H9 (cell line): ENCODE measurements around the gene DRGX. TPM values are rescaled to one million over a fixed set of nuclear protein-coding genes. Genes with fewer than 3 reads are reported as not detected.

ENCODE experiments used
- DNase-seq: peaks from one replicate; pipeline ENCODE4 v3.0.0-alpha.2; 2017
- H2AFZ ChIP-seq: one replicate; pipeline ENCODE4 v1.6.1; 2013; ENCODE audit warnings: mild to moderate bottlenecking, low read length, control low read depth, moderate library complexity
- H2AK5ac ChIP-seq: 2 replicates; pipeline ENCODE4 v1.6.1; 2013; ENCODE audit warnings: low read length, control low read depth, mixed read lengths; ENCODE audit not compliant: insufficient read length
- H2BK120ac ChIP-seq: one replicate; pipeline ENCODE4 v1.6.1; 2013; ENCODE audit warnings: low read depth, mild to moderate bottlenecking, low read length, control low read depth, inconsistent platforms; ENCODE audit not compliant: poor library complexity, severe bottlenecking
- H2BK12ac ChIP-seq: 2 replicates; pipeline ENCODE4 v1.6.1; 2013; ENCODE audit warnings: low read length, control low read depth, mixed read lengths, low read depth; ENCODE audit not compliant: insufficient read length
- H2BK15ac ChIP-seq: 2 replicates; pipeline ENCODE4 v1.6.1; 2013; ENCODE audit warnings: low read depth, low read length, control low read depth
- H2BK20ac ChIP-seq: one replicate; pipeline ENCODE4 v1.6.1; 2013; ENCODE audit warnings: low read depth, mild to moderate bottlenecking, low read length, control low read depth, inconsistent platforms; ENCODE audit not compliant: poor library complexity, severe bottlenecking
- H2BK5ac ChIP-seq: 2 replicates; pipeline ENCODE4 v1.6.1; 2013; ENCODE audit warnings: low read length, control low read depth, mixed read lengths; ENCODE audit not compliant: insufficient read length
- H3K14ac ChIP-seq: 2 replicates; pipeline ENCODE4 v1.6.1; 2013; ENCODE audit warnings: low read length, control low read depth; ENCODE audit not compliant: insufficient read depth
- H3K18ac ChIP-seq: 2 replicates; pipeline ENCODE4 v1.6.1; 2013; ENCODE audit warnings: low read depth, mild to moderate bottlenecking, mixed read lengths, low read length, control low read depth; ENCODE audit not compliant: insufficient read length
- H3K23ac ChIP-seq: 2 replicates; pipeline ENCODE4 v1.6.1; 2013; ENCODE audit warnings: low read length, control low read depth, mixed read lengths, low read depth; ENCODE audit not compliant: insufficient read length
- H3K23me2 ChIP-seq: 2 replicates; pipeline ENCODE4 v1.6.1; 2013; ENCODE audit warnings: low read depth, mild to moderate bottlenecking, mixed read lengths, low read length, control low read depth; ENCODE audit not compliant: insufficient read length, poor library complexity, severe bottlenecking
- H3K27ac ChIP-seq: 2 replicates; pipeline ENCODE4 v1.5.1; 2013; ENCODE audit warnings: low read length, control low read depth, mixed read lengths, low read depth; ENCODE audit not compliant: insufficient read length
- H3K27me3 ChIP-seq: 2 replicates; pipeline ENCODE4 v1.6.1; 2013; ENCODE audit warnings: low read length, control low read depth, inconsistent platforms; ENCODE audit not compliant: insufficient read depth
- H3K4ac ChIP-seq: 2 replicates; pipeline ENCODE4 v1.6.1; 2013; ENCODE audit warnings: low read depth, mild to moderate bottlenecking, control low read depth, inconsistent platforms, low read length, moderate library complexity
- H3K4me1 ChIP-seq: 2 replicates; pipeline ENCODE4 v1.6.1; 2013; ENCODE audit warnings: low read length, control low read depth, inconsistent platforms; ENCODE audit not compliant: insufficient read depth
- H3K4me2 ChIP-seq: 2 replicates; pipeline ENCODE4 v1.6.1; 2013; ENCODE audit warnings: low read length, control low read depth, mixed read lengths; ENCODE audit not compliant: insufficient read length, insufficient read depth
- H3K56ac ChIP-seq: 2 replicates; pipeline ENCODE4 v1.6.1; 2013; ENCODE audit warnings: low read depth, mild to moderate bottlenecking, mixed read lengths, low read length, control low read depth; ENCODE audit not compliant: insufficient read length
- H3K79me1 ChIP-seq: 2 replicates; pipeline ENCODE4 v1.6.1; 2013; ENCODE audit warnings: low read depth, mild to moderate bottlenecking, moderate library complexity, low read length, control low read depth, inconsistent platforms; ENCODE audit not compliant: insufficient read depth, poor library complexity, severe bottlenecking
- H3K79me2 ChIP-seq: 2 replicates; pipeline ENCODE4 v1.6.1; 2013; ENCODE audit warnings: low read length, control low read depth, inconsistent platforms; ENCODE audit not compliant: insufficient read depth
- H3K9ac ChIP-seq: 2 replicates; pipeline ENCODE4 v1.6.1; 2013; ENCODE audit warnings: low read length, control low read depth, mixed read lengths; ENCODE audit not compliant: insufficient read length; ENCODE audit errors: extremely low read depth
- H3K9me3 ChIP-seq: one replicate; pipeline ENCODE4 v1.6.1; 2013; ENCODE audit warnings: low read depth, low read length, inconsistent platforms; ENCODE audit not compliant: control insufficient read depth
- H3T11ph ChIP-seq: one replicate; pipeline ENCODE4 v1.6.1; 2013; ENCODE audit warnings: mild to moderate bottlenecking, low read length, control low read depth, inconsistent platforms
- H4K20me1 ChIP-seq: one replicate; pipeline ENCODE4 v1.6.1; 2013; ENCODE audit not compliant: control insufficient read depth, insufficient read length, insufficient read depth
- H4K5ac ChIP-seq: 2 replicates; pipeline ENCODE4 v1.6.1; 2013; ENCODE audit warnings: low read depth, mild to moderate bottlenecking, mixed read lengths, low read length, control low read depth; ENCODE audit not compliant: insufficient read length
- H4K8ac ChIP-seq: replicated peaks from 2 replicates; pipeline ENCODE4 v1.6.1; 2013; ENCODE audit warnings: low read length, control low read depth, mixed read lengths, low read depth; ENCODE audit not compliant: insufficient read length
- H4K91ac ChIP-seq: 2 replicates; pipeline ENCODE4 v1.6.1; 2013; ENCODE audit warnings: low read depth, mild to moderate bottlenecking, moderate library complexity, mixed read lengths, low read length, control low read depth; ENCODE audit not compliant: insufficient read length
- H3K27ac Mint-ChIP-seq, 3 experiments: 2 replicates in 2 of 3; 3 replicates in 1 of 3; pipeline ENCODE4 v1.8.0; 2020 to 2021; ENCODE audit warnings: mixed read lengths in 3 of 3, mild to moderate bottlenecking in 1 of 3, moderate library complexity in 1 of 3
- H3K27me3 Mint-ChIP-seq: 2 replicates; pipeline ENCODE4 v1.8.0; 2021; ENCODE audit warnings: low read depth, mild to moderate bottlenecking, moderate library complexity, mixed read lengths
- H3K36me3 Mint-ChIP-seq, 3 experiments: 2 replicates in 2 of 3; 3 replicates in 1 of 3; pipeline ENCODE4 v1.8.0; 2020 to 2021; ENCODE audit warnings: low read depth in 3 of 3, mixed read lengths in 3 of 3; ENCODE audit not compliant: insufficient read depth in 1 of 3
- H3K4me1 Mint-ChIP-seq, 2 experiments: 2 replicates each; pipeline ENCODE4 v1.8.0; 2020; ENCODE audit warnings: mixed read lengths in 2 of 2
- H3K4me3 Mint-ChIP-seq, 2 experiments: 2 replicates in 1 of 2; 3 replicates in 1 of 2; pipeline ENCODE4 v1.8.0; 2020 to 2021; ENCODE audit warnings: mild to moderate bottlenecking in 2 of 2, mixed read lengths in 2 of 2, moderate library complexity in 1 of 2
- H3K9me3 Mint-ChIP-seq, 2 experiments: 2 replicates in 1 of 2; 3 replicates in 1 of 2; pipeline ENCODE4 v1.8.0; 2020; ENCODE audit warnings: mild to moderate bottlenecking in 2 of 2, mixed read lengths in 2 of 2, moderate library complexity in 1 of 2
- WGBS: extraction: QIAGEN DNeasy Blood & Tissue Kit; methylation state at CpG from one replicate; pipeline ENCODE4 v1.1.7; 2013; ENCODE audit warnings: missing lambda C conversion rate, low lambda C conversion rate, mixed read lengths; ENCODE audit not compliant: insufficient read length; ENCODE audit errors: extremely low coverage; 5-methylcytosine and 5-hydroxymethylcytosine counted together
- total RNA-seq: library from RNA; stranded (reverse); gene quantifications from 2 replicates; pipeline ENCODE4 v1.2.1, GENCODE V29; 2021
- TF ChIP-seq, protein P1 (sequence below): fragments of 200-600 bp; sonication (generic); conservative IDR thresholded peaks from 3 replicates; pipeline ENCODE4 v1.8.0; 2021; ENCODE audit warnings: antibody characterized with exemption, mild to moderate bottlenecking

DRGX gene
- total RNA-seq, 1 experiment from 2014 or later, result not detected

DNA sequence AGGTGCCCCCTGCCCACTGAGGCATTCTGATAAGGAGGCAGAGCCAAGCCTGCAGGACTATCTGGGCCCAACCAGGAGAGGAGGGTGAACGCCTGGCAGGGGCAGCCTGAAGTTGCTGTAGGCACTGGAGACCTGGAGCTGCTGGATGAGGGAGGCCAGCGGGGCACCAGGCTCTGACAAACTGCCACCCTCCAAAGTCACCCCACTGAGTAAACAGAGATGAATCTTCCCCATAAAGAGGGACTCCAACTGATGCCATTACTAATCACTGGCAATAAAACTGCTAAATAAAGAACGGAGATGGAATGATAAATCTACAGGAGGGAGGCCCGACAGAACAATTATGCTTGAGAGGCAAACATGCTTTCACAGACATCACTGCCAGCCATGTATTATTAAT lies 44.2 kb downstream of the DRGX start:
- Histone ChIP-seq H3K56ac (no peak overlapping the region), H4K8ac (no peak overlapping the region), H3K4ac (no peak overlapping the region), H2BK15ac (no peak overlapping the region), H3K4me1 (no peaks in the 10 kb centered on the region), H3K18ac (no peak overlapping the region), H3K9me3 (no peaks in the 10 kb centered on the region), H2BK12ac (no peak overlapping the region), H4K20me1 (no peaks in the 10 kb centered on the region), H3K27ac (no peak overlapping the region), H2AK5ac (no peak overlapping the region), H3K9ac (no peak overlapping the region), H3K4me2 (no peak overlapping the region), H3T11ph (no peak overlapping the region), H3K27me3 (no peaks in the 10 kb centered on the region), H2BK120ac (no peak overlapping the region), H3K23me2 (no peaks in the 10 kb centered on the region), H3K23ac (no peak overlapping the region), H2BK20ac (no peak overlapping the region), H2BK5ac (no peak overlapping the region), H3K79me1 (no peaks in the 10 kb centered on the region), H4K5ac (no peak overlapping the region), H4K91ac (no peak overlapping the region), H3K14ac (no peak overlapping the region), H3K79me2 (no peaks in the 10 kb centered on the region), H2AFZ (no peak overlapping the region)
- H3K36me3 Mint-ChIP-seq, result no peaks in the 10 kb centered on the region; a peak in 2 of 7 replicates
- DNase-seq, result no peak
- H3K27me3 Mint-ChIP-seq, result peaks cover 2% of the 10 kb centered on the region
- no peaks in the 10 kb centered on the region; a peak in 1 of 5 replicates for H3K9me3 Mint-ChIP-seq
- no peak overlapping the region for H3K27ac Mint-ChIP-seq
- TF ChIP-seq, protein P1, sequence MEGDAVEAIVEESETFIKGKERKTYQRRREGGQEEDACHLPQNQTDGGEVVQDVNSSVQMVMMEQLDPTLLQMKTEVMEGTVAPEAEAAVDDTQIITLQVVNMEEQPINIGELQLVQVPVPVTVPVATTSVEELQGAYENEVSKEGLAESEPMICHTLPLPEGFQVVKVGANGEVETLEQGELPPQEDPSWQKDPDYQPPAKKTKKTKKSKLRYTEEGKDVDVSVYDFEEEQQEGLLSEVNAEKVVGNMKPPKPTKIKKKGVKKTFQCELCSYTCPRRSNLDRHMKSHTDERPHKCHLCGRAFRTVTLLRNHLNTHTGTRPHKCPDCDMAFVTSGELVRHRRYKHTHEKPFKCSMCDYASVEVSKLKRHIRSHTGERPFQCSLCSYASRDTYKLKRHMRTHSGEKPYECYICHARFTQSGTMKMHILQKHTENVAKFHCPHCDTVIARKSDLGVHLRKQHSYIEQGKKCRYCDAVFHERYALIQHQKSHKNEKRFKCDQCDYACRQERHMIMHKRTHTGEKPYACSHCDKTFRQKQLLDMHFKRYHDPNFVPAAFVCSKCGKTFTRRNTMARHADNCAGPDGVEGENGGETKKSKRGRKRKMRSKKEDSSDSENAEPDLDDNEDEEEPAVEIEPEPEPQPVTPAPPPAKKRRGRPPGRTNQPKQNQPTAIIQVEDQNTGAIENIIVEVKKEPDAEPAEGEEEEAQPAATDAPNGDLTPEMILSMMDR, result no peak
- H3K4me1 Mint-ChIP-seq, result no peaks in the 10 kb centered on the region
- no CpG with 5 or more reads among the region's 4 CpGs for WGBS
- no peak overlapping the region for H3K4me3 Mint-ChIP-seq
